GM12878 (cell line): ENCODE measurements around the gene PUDP. TPM values are rescaled to one million over a fixed set of nuclear protein-coding genes. Genes with fewer than 3 reads are reported as not detected.

Experiments
- ATAC-seq: fragments of 200-7000 bp; cut with Tn5 transposase; 3 replicates; pipeline ENCODE4 v1.9.1; 2020; ENCODE audit warnings: mild to moderate bottlenecking, moderate library complexity
- BruUV-seq: library from RNA; stranded (reverse); fragments of 400-500 nt; replicated peaks from 2 replicates; lab custom pipeline; 2021; lab: Mats Ljungman, UMichigan
- CTCF ChIA-PET: fragments of 300-600 bp; sonication (Branson Sonifier 250); formaldehyde crosslinking; extraction: SDS; loops from one replicate; lab custom pipeline; 2021; ENCODE audit warnings: inconsistent platforms; lab: Yijun Ruan, JAX
- POLR2A ChIA-PET: fragments of 350-600 bp; formaldehyde crosslinking; extraction: SDS; loops from one replicate; lab custom pipeline; 2021; ENCODE audit warnings: inconsistent platforms; lab: Charles Lee
- RAD21 ChIA-PET: fragments of 300-600 bp; sonication (Branson Sonifier 250); formaldehyde crosslinking; loops from one replicate; lab custom pipeline; 2023; ENCODE audit warnings: antibody characterized with exemption; ENCODE audit not compliant: unreplicated experiment; lab: Charles Lee
- SMC1A ChIA-PET: fragments of 300-600 bp; sonication (Branson Sonifier 250); formaldehyde crosslinking; loops from one replicate; lab custom pipeline; 2023; ENCODE audit not compliant: unreplicated experiment, uncharacterized antibody; lab: Charles Lee
- DNase-seq: peaks from one replicate; pipeline ENCODE4 v3.0.0-alpha.2; 2011; ENCODE audit warnings: low read depth, low spot score
- FAIRE-seq: peaks from 3 replicates; lab custom pipeline; 2011; peaks lifted over from hg19 to GRCh38; lab: Jason Lieb, UNC
- H2AFZ ChIP-seq: 2 replicates; pipeline ENCODE4 v1.6.0; 2011; ENCODE audit warnings: low read depth, low read length, control low read depth; ENCODE audit not compliant: control insufficient read depth
- H3K27ac ChIP-seq: 2 replicates; pipeline ENCODE4 v1.5.1; 2011; ENCODE audit warnings: control low read depth; ENCODE audit not compliant: control insufficient read depth, insufficient read depth
- H3K27me3 ChIP-seq, 2 experiments: replicated peaks in 1 of 2; 2 replicates each; pipeline versions ENCODE4 v1.6.0 to v1.6.1; 2011; ENCODE audit warnings: low read length in 1 of 2; ENCODE audit not compliant: control insufficient read depth in 2 of 2, insufficient read depth in 2 of 2
- H3K36me3 ChIP-seq, 2 experiments: 2 replicates each; pipeline ENCODE4 v1.5.1; 2011; ENCODE audit warnings: low read length in 1 of 2; ENCODE audit not compliant: control insufficient read depth in 2 of 2, insufficient read depth in 2 of 2
- H3K4me1 ChIP-seq: 2 replicates; pipeline ENCODE4 v1.6.1; 2011; ENCODE audit warnings: mild to moderate bottlenecking, low read length, moderate library complexity, mixed read lengths; ENCODE audit not compliant: control insufficient read depth, insufficient read depth
- H3K4me2 ChIP-seq: 2 replicates; pipeline ENCODE4 v1.6.0; 2011; ENCODE audit warnings: control low read depth; ENCODE audit not compliant: control insufficient read depth, insufficient read depth
- H3K4me3 ChIP-seq: fragments of 200-600 bp; sonication (generic); 2 replicates; pipeline ENCODE4 v1.5.1; 2016
- H3K79me2 ChIP-seq: 2 replicates; pipeline ENCODE4 v1.6.0; 2011; ENCODE audit warnings: low read length; ENCODE audit not compliant: control insufficient read depth, insufficient read depth
- H3K9ac ChIP-seq: 2 replicates; pipeline ENCODE4 v1.8.0; 2011; ENCODE audit warnings: low read length, control low read depth, mixed read lengths; ENCODE audit not compliant: control insufficient read depth, insufficient read depth
- H3K9me3 ChIP-seq: replicated peaks from 3 replicates; pipeline ENCODE4 v1.5.1; 2011; ENCODE audit warnings: mild to moderate bottlenecking, low read length; ENCODE audit not compliant: control insufficient read depth, insufficient read depth
- H4K20me1 ChIP-seq: 2 replicates; pipeline ENCODE4 v1.6.0; 2011; ENCODE audit not compliant: control insufficient read depth, insufficient read depth
- ATF7 ChIP-seq: fragments of 450-650 bp; IDR thresholded peaks from 2 replicates; pipeline ENCODE4 v1.6.1; 2016; ENCODE audit warnings: low read depth, mild to moderate bottlenecking
- HDAC6 ChIP-seq: fragments of 200-600 bp; sonication (generic); IDR thresholded peaks from one replicate; pipeline ENCODE4 v1.8.0; 2017; ENCODE audit warnings: antibody characterized with exemption; ENCODE audit not compliant: unreplicated experiment
- LARP7 ChIP-seq: fragments of 450-650 bp; IDR thresholded peaks from 2 replicates; pipeline ENCODE4 v1.6.1; 2017; ENCODE audit warnings: mild to moderate bottlenecking
- NR2C2 ChIP-seq: IDR thresholded peaks from 2 replicates; pipeline ENCODE4 v1.6.1; 2011; ENCODE audit warnings: borderline replicate concordance, low read depth; ENCODE audit not compliant: control insufficient read depth, insufficient read length
- PAX5 ChIP-seq: IDR thresholded peaks from 2 replicates; pipeline ENCODE4 v1.6.1; 2011; ENCODE audit warnings: low read depth, low read length, borderline replicate concordance
- PAX8 ChIP-seq: fragments of 450-650 bp; IDR thresholded peaks from 2 replicates; pipeline ENCODE4 v1.6.1; 2017; ENCODE audit warnings: mild to moderate bottlenecking, moderate library complexity
- SIN3A ChIP-seq: IDR thresholded peaks from 2 replicates; pipeline ENCODE4 v1.6.1; 2012; ENCODE audit warnings: low read depth, low read length, improper control_type of control experiment
- SKIL ChIP-seq: fragments of 450-650 bp; IDR thresholded peaks from 2 replicates; pipeline ENCODE4 v1.6.1; 2017; ENCODE audit warnings: mild to moderate bottlenecking, low read depth, inconsistent platforms; ENCODE audit not compliant: poor library complexity, severe bottlenecking
- TCF12 ChIP-seq: IDR thresholded peaks from 2 replicates; pipeline ENCODE4 v1.6.1; 2011; ENCODE audit warnings: low read depth, mild to moderate bottlenecking, low read length
- TCF3 ChIP-seq: IDR thresholded peaks from 2 replicates; pipeline ENCODE4 v1.6.1; 2012; ENCODE audit warnings: low read depth, mild to moderate bottlenecking, low read length, borderline replicate concordance; ENCODE audit not compliant: insufficient read depth
- ZNF207 ChIP-seq: fragments of 450-650 bp; IDR thresholded peaks from 2 replicates; pipeline ENCODE4 v1.6.1; 2014; ENCODE audit warnings: antibody characterized with exemption, mild to moderate bottlenecking, borderline replicate concordance
- ZNF217 ChIP-seq: fragments of 450-650 bp; IDR thresholded peaks from 2 replicates; pipeline ENCODE4 v1.6.1; 2017; ENCODE audit warnings: antibody characterized with exemption, mild to moderate bottlenecking
- WGBS: methylation state at CpG from one replicate; pipeline ENCODE4 v1.1.6; 2016; ENCODE audit warnings: low lambda C conversion rate; ENCODE audit not compliant: insufficient replicate concordance, insufficient coverage; ENCODE audit errors: missing lambda C conversion rate; 5-methylcytosine and 5-hydroxymethylcytosine counted together
- in situ Hi-C: fragments of 300-500 bp; cut with MboI; formaldehyde crosslinking; loops from 9 replicates; pipeline ENCODE4 v1.14.3; 2018; ENCODE audit warnings: mixed read lengths
- intact Hi-C: fragments of 100-400 bp; cut with micrococcal nuclease; formaldehyde crosslinking; loops from one replicate; pipeline ENCODE4 v1.14.2; 2022; ENCODE audit not compliant: unreplicated experiment
- polyA plus RNA-seq, 11 experiments: library from polyadenylated mRNA; depleted of rRNA in 4 of 11; unstranded in 6 of 11; stranded (reverse) in 5 of 11; fragments of >200 nt; fragmentation: Nextera tagmentation in 4 of 11; fragmentation: Illumina TruSeq in 1 of 11; extraction: Ambion mirVana in 4 of 11; extraction: Trizol in 1 of 11; gene quantifications; 1 replicate in 1 of 11; 2 replicates in 10 of 11; pipeline versions ENCODE4 v1.2.1 to v1.2.3, GENCODE V29; 2011 to 2016; ENCODE audit warnings: inconsistent platforms in 2 of 11, missing spikeins in 2 of 11, low read depth in 1 of 11
- total RNA-seq, 4 experiments: library from RNA; depleted of rRNA in 3 of 4; stranded (reverse); fragments of >200 nt in 3 of 4; fragmentation: Illumina TruSeq in 1 of 4; extraction: Trizol in 1 of 4; gene quantifications; 2 replicates each; pipeline versions ENCODE4 v1.2.1 to v1.2.3, GENCODE V29; 2013 to 2021
- TF ChIP-seq, protein P1 (sequence below): IDR thresholded peaks from 2 replicates; pipeline ENCODE4 v1.6.1; 2011; ENCODE audit warnings: low read depth, low read length, improper control_type of control experiment, borderline replicate concordance

PUDP gene
- total and polyA plus RNA-seq, 10 of the 15 experiments (the other 5 are each of a cell fraction or from before 2014, with no cell fraction given): 30.8 to 83.5 (median 61.7) TPM

GRCh38 chrX:7076245-7076661 is 71.7 kb downstream of the PUDP start:
- no peak for ATAC-seq
- Histone ChIP-seq H3K27me3 (no peaks in the 10 kb centered on the region), H3K4me1 (no peaks in the 10 kb centered on the region; the same call in 1 of the 2 replicates), H2AFZ (no peak overlapping the region), H3K36me3 (peaks cover 7 to 9% of the 10 kb centered on the region in 2 experiments), H3K9ac (no peak overlapping the region), H4K20me1 (no peaks in the 10 kb centered on the region; the same call in 1 of the 2 replicates), H3K27ac (no peak overlapping the region), H3K4me3 (no peak overlapping the region), H3K4me2 (no peak overlapping the region), H3K79me2 (no peaks in the 10 kb centered on the region), H3K9me3 (no peaks in the 10 kb centered on the region)
- in situ Hi-C loops (no loop called here), intact Hi-C loops (no loop called here)
- ChIA-PET RAD21 (interaction anchor here (1.2 kb wide), 1 partner anchor 15 kb away, joined by 3 read pairs; no protein-coding TSS in a partner anchor), POLR2A (no interaction called here), SMC1A (interaction anchor here (2.6 kb wide), 1 partner anchor 14 kb away, joined by 9 read pairs; no protein-coding TSS in a partner anchor), CTCF (no interaction called here)
- no TSS peak for BruUV-seq
- WGBS: 87% methylated on average over 10 of the region's 12 CpGs
- no peak for FAIRE-seq
- DNase-seq: no peak
- TF ChIP-seq TCF12 (no peak), PAX8 (no peak), ZNF207 (no peak), LARP7 (no peak), ZNF217 (no peak), SKIL (no peak), HDAC6 (no peak), NR2C2 (no peak), ATF7 (no peak), TCF3 (no peak), PAX5 (no peak), SIN3A (no peak)
- TF ChIP-seq, protein P1, sequence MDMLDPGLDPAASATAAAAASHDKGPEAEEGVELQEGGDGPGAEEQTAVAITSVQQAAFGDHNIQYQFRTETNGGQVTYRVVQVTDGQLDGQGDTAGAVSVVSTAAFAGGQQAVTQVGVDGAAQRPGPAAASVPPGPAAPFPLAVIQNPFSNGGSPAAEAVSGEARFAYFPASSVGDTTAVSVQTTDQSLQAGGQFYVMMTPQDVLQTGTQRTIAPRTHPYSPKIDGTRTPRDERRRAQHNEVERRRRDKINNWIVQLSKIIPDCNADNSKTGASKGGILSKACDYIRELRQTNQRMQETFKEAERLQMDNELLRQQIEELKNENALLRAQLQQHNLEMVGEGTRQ: no peak
